ENCODE data around the gene UBE2J1.
"Not testable (repeated sequence)": the region's sequence is repeated elsewhere in the genome, so short reads cannot be mapped to it uniquely, and the experiment has no call there.

UBE2J1 gene

GRCh38 chr6:89315249-89315885 is 37.2 kb downstream of the UBE2J1 start, which contains the start of gene GABRR2:
TSS of gene GABRR2 (minus strand) at chr6:89315299. CDS start at chr6:89315165, 134 bp downstream.
- no peak for DNase-seq

GRCh38 chr6:89314692-89315091 is 37.8 kb downstream of the UBE2J1 start:
- no peak for DNase-seq

- peak; percentile 78 for DNase-seq
These were observed 39.5 kb downstream of the UBE2J1 start for GRCh38 chr6:89313006-89313405.

GRCh38 chr6:89311853-89312531 is 40.5 kb downstream of the UBE2J1 start:
- no peak for DNase-seq

GRCh38 chr6:89311530-89311852 is 41.0 kb downstream of the UBE2J1 start:
- no peak for DNase-seq

GRCh38 chr6:89310929-89311328 is 41.6 kb downstream of the UBE2J1 start:
- no peak for DNase-seq

- DNase-seq, result no peak
These were observed 43.8 kb downstream of the UBE2J1 start for GRCh38 chr6:89308525-89309395.

- DNase-seq, result not testable (repeated sequence)
These were observed 48.0 kb downstream of the UBE2J1 start for GRCh38 chr6:89304517-89304916.

GRCh38 chr6:89302936-89303335 is 49.6 kb downstream of the UBE2J1 start:
- DNase-seq, result no peak

GRCh38 chr6:89302195-89302770 is 50.2 kb downstream of the UBE2J1 start:
- no peak for DNase-seq

GRCh38 chr6:89301586-89302194 is 50.8 kb downstream of the UBE2J1 start:
- DNase-seq, result no peak

GRCh38 chr6:89299466-89299850 is 53.1 kb downstream of the UBE2J1 start:
- no peak for DNase-seq

- no peak for DNase-seq
These were observed 53.6 kb downstream of the UBE2J1 start for GRCh38 chr6:89298680-89299465.

GRCh38 chr6:89297695-89298351 is 54.7 kb downstream of the UBE2J1 start:
- no peak for DNase-seq

- DNase-seq, result no peak
These were observed 56.5 kb downstream of the UBE2J1 start for GRCh38 chr6:89295981-89296380.

GRCh38 chr6:89295116-89295515 is 57.4 kb downstream of the UBE2J1 start:
- not testable (repeated sequence) for DNase-seq

- no peak for DNase-seq
These were observed 61.2 kb downstream of the UBE2J1 start for GRCh38 chr6:89291256-89291819.

GRCh38 chr6:89290401-89291155 is 61.9 kb downstream of the UBE2J1 start:
- DNase-seq, result no peak

GRCh38 chr6:89289710-89290109 is 62.8 kb downstream of the UBE2J1 start:
- no peak for DNase-seq

- no peak for DNase-seq
These were observed 65.0 kb downstream of the UBE2J1 start for GRCh38 chr6:89287351-89288028.
